ENCODE results near the gene KLHL29. TPM values are rescaled to one million over a fixed set of nuclear protein-coding genes. Genes with fewer than 3 reads are reported as not detected.

Gene KLHL29
- total and polyA plus RNA-seq, 2 donors (not counting 3 experiments of a cell fraction or from before 2014, with no cell fraction given) = 4.6 to 12.7 TPM

DNA sequence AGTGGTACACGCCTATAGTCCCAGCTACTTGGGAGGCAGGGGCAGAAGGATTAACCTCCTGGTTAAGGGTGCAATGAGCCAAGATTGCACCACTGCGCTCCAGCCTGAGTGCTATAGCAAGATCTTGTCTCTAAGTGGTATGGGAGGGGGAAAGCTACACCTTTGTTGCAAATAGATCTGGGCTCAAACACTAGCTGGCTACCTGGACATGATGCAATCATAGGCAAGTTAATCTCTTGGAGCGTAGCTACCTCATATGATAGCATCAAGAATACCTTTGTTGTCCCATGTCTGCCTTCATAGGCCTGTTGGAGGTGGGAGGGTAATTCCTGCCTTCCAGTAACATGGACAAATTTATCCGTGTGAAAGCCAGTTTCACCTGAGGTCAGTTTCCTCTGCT lies 15.7 kb downstream of the KLHL29 start:
- Histone ChIP-seq H3K4me2 (ENCODE audit: insufficient read depth, low read length) (no peak overlapping the region), H3K9me3 (replicated peaks; ENCODE audit: control insufficient read depth, insufficient read depth, low read length) (no peaks in the 10 kb centered on the region), H3K36me3 (ENCODE audit: control insufficient read depth in 2 of 2, extremely low read depth in 1 of 2, insufficient read depth in 2 of 2, low read length in 2 of 2) (no peaks in the 10 kb centered on the region), H3K4me1 (ENCODE audit: control insufficient read depth, extremely low read depth, insufficient read depth, low read length) (peaks cover 12% of the 10 kb centered on the region), H3K27me3 (ENCODE audit: control insufficient read depth in 2 of 2, insufficient read depth in 2 of 2, low read length in 2 of 2) (no peaks in the 10 kb centered on the region), H3K4me3 (replicated peaks in 1 of 3; ENCODE audit: insufficient read depth in 1 of 3, low read depth in 1 of 3, low read length in 3 of 3) (no peak overlapping the region), H4K20me1 (replicated peaks; ENCODE audit: control insufficient read depth, extremely low read depth, insufficient read depth, low read length) (no peaks in the 10 kb centered on the region), H3K79me2 (ENCODE audit: control insufficient read depth, insufficient read depth, low read length) (no peaks in the 10 kb centered on the region), H3K27ac (ENCODE audit: insufficient read depth, low read depth, low read length) (no peak overlapping the region), H2AFZ (ENCODE audit: low read depth, low read length) (no peak overlapping the region), H3K9me1 (replicated peaks; ENCODE audit: control insufficient read depth, extremely low read depth, insufficient read depth, low read length) (no peaks in the 10 kb centered on the region), H3K9ac (replicated peaks; ENCODE audit: extremely low read depth, insufficient read depth, low read length) (no peak overlapping the region)
- CTCF ChIA-PET = no interaction called here
- dilution Hi-C loops (cut with MboI; ENCODE audit: extremely low pct_ligation_motif_present, low sequenced_read_pairs) (no loop called here), intact Hi-C loops (cut with micrococcal nuclease) (loop anchor here (5.0 kb wide), 2 partner anchors 97 to 172 kb away; no protein-coding TSS in a partner anchor)
- DNase-seq (ENCODE audit: low read depth, low spot score) = no peak
- TF ChIP-seq GATA2 (IDR thresholded peaks at IDR 0.05; ENCODE audit: insufficient read depth, insufficient read length, low read depth, low read length) = no peak
- TF ChIP-seq, protein P1, sequence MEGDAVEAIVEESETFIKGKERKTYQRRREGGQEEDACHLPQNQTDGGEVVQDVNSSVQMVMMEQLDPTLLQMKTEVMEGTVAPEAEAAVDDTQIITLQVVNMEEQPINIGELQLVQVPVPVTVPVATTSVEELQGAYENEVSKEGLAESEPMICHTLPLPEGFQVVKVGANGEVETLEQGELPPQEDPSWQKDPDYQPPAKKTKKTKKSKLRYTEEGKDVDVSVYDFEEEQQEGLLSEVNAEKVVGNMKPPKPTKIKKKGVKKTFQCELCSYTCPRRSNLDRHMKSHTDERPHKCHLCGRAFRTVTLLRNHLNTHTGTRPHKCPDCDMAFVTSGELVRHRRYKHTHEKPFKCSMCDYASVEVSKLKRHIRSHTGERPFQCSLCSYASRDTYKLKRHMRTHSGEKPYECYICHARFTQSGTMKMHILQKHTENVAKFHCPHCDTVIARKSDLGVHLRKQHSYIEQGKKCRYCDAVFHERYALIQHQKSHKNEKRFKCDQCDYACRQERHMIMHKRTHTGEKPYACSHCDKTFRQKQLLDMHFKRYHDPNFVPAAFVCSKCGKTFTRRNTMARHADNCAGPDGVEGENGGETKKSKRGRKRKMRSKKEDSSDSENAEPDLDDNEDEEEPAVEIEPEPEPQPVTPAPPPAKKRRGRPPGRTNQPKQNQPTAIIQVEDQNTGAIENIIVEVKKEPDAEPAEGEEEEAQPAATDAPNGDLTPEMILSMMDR (IDR thresholded peaks at IDR 0.05; ENCODE audit: extremely low read depth in 1 of 2, insufficient read depth in 1 of 2, low read depth in 1 of 2, low read length in 2 of 2) = no peak
- no peak for TF ChIP-seq EZH2 (IDR thresholded peaks at IDR 0.05; ENCODE audit: borderline replicate concordance, low read depth, low read length, severe bottlenecking)
- TF ChIP-seq MYC (IDR thresholded peaks at IDR 0.05; ENCODE audit: low read depth, low read length) = no peak
- no peak for TF ChIP-seq FOS (IDR thresholded peaks at IDR 0.05; ENCODE audit: borderline replicate concordance, insufficient read depth, low read length)
- TF ChIP-seq, protein P2, sequence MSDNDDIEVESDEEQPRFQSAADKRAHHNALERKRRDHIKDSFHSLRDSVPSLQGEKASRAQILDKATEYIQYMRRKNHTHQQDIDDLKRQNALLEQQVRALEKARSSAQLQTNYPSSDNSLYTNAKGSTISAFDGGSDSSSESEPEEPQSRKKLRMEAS (IDR thresholded peaks at IDR 0.05; ENCODE audit: insufficient read depth, insufficient read length) = no peak
- no peak for TF ChIP-seq JUN (IDR thresholded peaks at IDR 0.05; ENCODE audit: borderline replicate concordance, insufficient read depth, insufficient read length, low read depth)
- TF ChIP-seq POLR2AphosphoS5 (IDR thresholded peaks at IDR 0.05; ENCODE audit: insufficient read depth, low read depth, low read length) = no peak
- no peak for TF ChIP-seq POLR2A (IDR thresholded peaks at IDR 0.05; ENCODE audit: low read depth, low read length)
- FAIRE-seq = no peak
- BruUV-seq (replicated peaks) = no TSS peak
- POLR2A ChIA-PET = no interaction called here

Data from endothelial cell of umbilical vein (primary cell).